Astrocyte (in vitro differentiated cells and primary cell): ENCODE measurements around the gene NAA15. TPM values are rescaled to one million over a fixed set of nuclear protein-coding genes. Genes with fewer than 3 reads are reported as not detected.
A peak's percentile ranks its signal among the peaks of the same experiment; 100 is the strongest.

Experiments used
- DNase-seq: peaks from one replicate; pipeline ENCODE4 v3.0.0-alpha.2; 2010; ENCODE audit warnings: low read depth
- FAIRE-seq: peaks from 2 replicates; lab custom pipeline; 2011; peaks lifted over from hg19 to GRCh38; lab: Jason Lieb, UNC
- H2AFZ ChIP-seq: 2 replicates; pipeline ENCODE4 v1.6.0; 2012; ENCODE audit warnings: low read depth, low read length, inconsistent platforms
- H3K27ac ChIP-seq: 2 replicates; pipeline ENCODE4 v1.5.1; 2011; ENCODE audit warnings: low read depth, low read length, inconsistent platforms
- H3K27me3 ChIP-seq: 2 replicates; pipeline ENCODE4 v1.6.0; 2011; ENCODE audit warnings: low read length, inconsistent platforms; ENCODE audit not compliant: insufficient read depth
- H3K36me3 ChIP-seq: 2 replicates; pipeline ENCODE4 v1.5.1; 2011; ENCODE audit warnings: low read length, inconsistent platforms; ENCODE audit not compliant: insufficient read depth
- H3K4me1 ChIP-seq: 2 replicates; pipeline ENCODE4 v1.5.1; 2011; ENCODE audit warnings: low read length, inconsistent platforms; ENCODE audit not compliant: insufficient read depth
- H3K4me2 ChIP-seq: 2 replicates; pipeline ENCODE4 v1.6.0; 2012; ENCODE audit warnings: low read length, inconsistent platforms
- H3K4me3 ChIP-seq: 2 replicates; pipeline ENCODE4 v1.5.1; 2011; ENCODE audit warnings: low read depth, mild to moderate bottlenecking, low read length, inconsistent platforms; ENCODE audit not compliant: insufficient read depth
- H3K79me2 ChIP-seq: 2 replicates; pipeline ENCODE4 v1.6.0; 2012; ENCODE audit warnings: mild to moderate bottlenecking, low read length, inconsistent platforms; ENCODE audit not compliant: insufficient read depth
- H3K9ac ChIP-seq: 2 replicates; pipeline ENCODE4 v1.6.0; 2012; ENCODE audit warnings: mild to moderate bottlenecking, low read length, inconsistent platforms
- H3K9me3 ChIP-seq: 2 replicates; pipeline ENCODE4 v1.5.1; 2012; ENCODE audit warnings: low read depth, mild to moderate bottlenecking, low read length, inconsistent platforms; ENCODE audit not compliant: insufficient read depth
- H4K20me1 ChIP-seq: 2 replicates; pipeline ENCODE4 v1.6.0; 2012; ENCODE audit warnings: low read length, inconsistent platforms; ENCODE audit not compliant: insufficient read depth
- H3K27ac Mint-ChIP-seq: one replicate; pipeline ENCODE4 v1.8.0; 2021; ENCODE audit warnings: mild to moderate bottlenecking, mixed read lengths; ENCODE audit not compliant: unreplicated experiment
- H3K27me3 Mint-ChIP-seq: one replicate; pipeline ENCODE4 v1.8.0; 2021; ENCODE audit warnings: low read depth, mixed read lengths; ENCODE audit not compliant: unreplicated experiment
- H3K36me3 Mint-ChIP-seq: one replicate; pipeline ENCODE4 v1.8.0; 2021; ENCODE audit warnings: low read depth, mixed read lengths; ENCODE audit not compliant: unreplicated experiment
- H3K4me1 Mint-ChIP-seq: one replicate; pipeline ENCODE4 v1.8.0; 2021; ENCODE audit warnings: low read depth, mixed read lengths; ENCODE audit not compliant: unreplicated experiment
- H3K4me3 Mint-ChIP-seq: one replicate; pipeline ENCODE4 v1.8.0; 2021; ENCODE audit warnings: mild to moderate bottlenecking, moderate library complexity, mixed read lengths; ENCODE audit not compliant: unreplicated experiment
- H3K9me3 Mint-ChIP-seq: one replicate; pipeline ENCODE4 v1.8.0; 2021; ENCODE audit warnings: mild to moderate bottlenecking, mixed read lengths; ENCODE audit not compliant: unreplicated experiment
- EZH2 ChIP-seq: IDR thresholded peaks from 2 replicates; pipeline ENCODE4 v1.6.1; 2012; ENCODE audit warnings: mild to moderate bottlenecking, low read length, inconsistent platforms; ENCODE audit not compliant: insufficient read depth
- total RNA-seq: library from RNA; stranded (reverse); gene quantifications from 2 replicates; pipeline ENCODE4 v1.2.1, GENCODE V29; 2021
- TF ChIP-seq, protein P1 (sequence below): IDR thresholded peaks from 2 replicates; pipeline ENCODE4 v1.5.1; 2011; ENCODE audit warnings: low read depth, mild to moderate bottlenecking, inconsistent platforms, low read length, moderate library complexity; ENCODE audit not compliant: insufficient read depth

The NAA15 gene
- total RNA-seq, 1 donor from 2014 or later = 64.5 TPM

DNA sequence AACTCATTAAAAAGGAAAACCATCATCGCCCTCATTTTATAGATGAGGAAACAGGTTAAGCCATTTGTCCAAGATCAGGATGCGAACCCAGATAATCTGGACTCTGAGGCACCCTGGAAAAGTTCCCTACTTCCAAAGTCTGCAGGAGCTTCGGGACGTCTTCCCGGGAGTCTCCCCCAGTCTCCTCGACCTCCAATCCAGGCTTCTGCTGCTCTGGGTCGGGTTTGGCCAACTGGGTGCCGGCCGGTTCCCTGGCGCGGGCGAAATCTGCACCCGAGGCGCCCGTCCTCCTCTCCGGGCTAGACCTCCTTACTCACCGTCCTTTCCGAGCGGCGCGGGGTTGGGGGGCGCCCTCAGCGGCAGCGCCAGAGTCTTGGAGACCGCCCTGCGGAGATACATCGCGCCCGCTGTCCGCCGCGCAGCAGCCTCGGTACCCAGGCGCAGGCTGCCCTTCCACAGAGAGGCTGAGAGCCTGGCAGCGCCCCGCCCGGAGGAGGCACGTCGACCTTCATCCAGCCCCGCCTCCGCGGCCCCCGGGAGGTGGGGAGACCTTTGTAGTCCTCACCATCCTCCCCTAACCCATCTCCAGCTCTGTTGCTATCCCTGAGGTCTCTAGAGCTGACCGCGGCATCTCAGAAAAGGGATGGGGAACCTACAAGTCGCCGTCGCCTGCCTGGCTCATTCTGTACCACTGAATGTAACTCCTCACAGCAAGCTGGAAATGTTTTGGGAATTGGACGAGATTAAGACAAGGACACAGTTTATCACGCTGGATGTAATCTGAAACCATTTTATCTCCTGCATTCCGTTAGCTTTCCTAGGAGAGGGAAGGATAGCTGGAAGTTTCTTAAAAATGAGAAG, 21.3 kb upstream of the NAA15 start, which contains the start of gene MGARP:
Gene MGARP, minus strand, starts transcription at position 466 of the 861 bp plus-strand sequence. Its CDS starts 67 bp downstream, at position 399.
- H3K36me3 Mint-ChIP-seq = no peaks in the 10 kb centered on the region
- TF ChIP-seq, protein P1, sequence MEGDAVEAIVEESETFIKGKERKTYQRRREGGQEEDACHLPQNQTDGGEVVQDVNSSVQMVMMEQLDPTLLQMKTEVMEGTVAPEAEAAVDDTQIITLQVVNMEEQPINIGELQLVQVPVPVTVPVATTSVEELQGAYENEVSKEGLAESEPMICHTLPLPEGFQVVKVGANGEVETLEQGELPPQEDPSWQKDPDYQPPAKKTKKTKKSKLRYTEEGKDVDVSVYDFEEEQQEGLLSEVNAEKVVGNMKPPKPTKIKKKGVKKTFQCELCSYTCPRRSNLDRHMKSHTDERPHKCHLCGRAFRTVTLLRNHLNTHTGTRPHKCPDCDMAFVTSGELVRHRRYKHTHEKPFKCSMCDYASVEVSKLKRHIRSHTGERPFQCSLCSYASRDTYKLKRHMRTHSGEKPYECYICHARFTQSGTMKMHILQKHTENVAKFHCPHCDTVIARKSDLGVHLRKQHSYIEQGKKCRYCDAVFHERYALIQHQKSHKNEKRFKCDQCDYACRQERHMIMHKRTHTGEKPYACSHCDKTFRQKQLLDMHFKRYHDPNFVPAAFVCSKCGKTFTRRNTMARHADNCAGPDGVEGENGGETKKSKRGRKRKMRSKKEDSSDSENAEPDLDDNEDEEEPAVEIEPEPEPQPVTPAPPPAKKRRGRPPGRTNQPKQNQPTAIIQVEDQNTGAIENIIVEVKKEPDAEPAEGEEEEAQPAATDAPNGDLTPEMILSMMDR = no peak
- TF ChIP-seq EZH2 = no peak
- no peaks in the 10 kb centered on the region for H3K9me3 Mint-ChIP-seq
- no peaks in the 10 kb centered on the region for H3K79me2 ChIP-seq
- no peaks in the 10 kb centered on the region for H3K27me3 ChIP-seq
- no peaks in the 10 kb centered on the region for H4K20me1 ChIP-seq
- H3K9me3 ChIP-seq = no peaks in the 10 kb centered on the region
- H3K4me1 Mint-ChIP-seq = no peaks in the 10 kb centered on the region
- H3K4me3 Mint-ChIP-seq = peak within 1 kb of the TSS; percentile 78
- H3K4me3 ChIP-seq = peak within 1 kb of the TSS; percentile 66
- no peak within 1 kb of the TSS for H3K27ac Mint-ChIP-seq
- H3K4me1 ChIP-seq = peaks cover 20% of the 10 kb centered on the region
- DNase-seq (peak; percentile 27), FAIRE-seq (no peak)
- peak within 1 kb of the TSS; percentile 92 for H3K4me2 ChIP-seq
- H3K36me3 ChIP-seq = no peaks in the 10 kb centered on the region
- H3K9ac ChIP-seq = peak within 1 kb of the TSS; percentile 67
- peaks cover 39% of the 10 kb centered on the region for H3K27me3 Mint-ChIP-seq
- no peak within 1 kb of the TSS for H3K27ac ChIP-seq
- peak within 1 kb of the TSS; percentile 84 for H2AFZ ChIP-seq

DNA sequence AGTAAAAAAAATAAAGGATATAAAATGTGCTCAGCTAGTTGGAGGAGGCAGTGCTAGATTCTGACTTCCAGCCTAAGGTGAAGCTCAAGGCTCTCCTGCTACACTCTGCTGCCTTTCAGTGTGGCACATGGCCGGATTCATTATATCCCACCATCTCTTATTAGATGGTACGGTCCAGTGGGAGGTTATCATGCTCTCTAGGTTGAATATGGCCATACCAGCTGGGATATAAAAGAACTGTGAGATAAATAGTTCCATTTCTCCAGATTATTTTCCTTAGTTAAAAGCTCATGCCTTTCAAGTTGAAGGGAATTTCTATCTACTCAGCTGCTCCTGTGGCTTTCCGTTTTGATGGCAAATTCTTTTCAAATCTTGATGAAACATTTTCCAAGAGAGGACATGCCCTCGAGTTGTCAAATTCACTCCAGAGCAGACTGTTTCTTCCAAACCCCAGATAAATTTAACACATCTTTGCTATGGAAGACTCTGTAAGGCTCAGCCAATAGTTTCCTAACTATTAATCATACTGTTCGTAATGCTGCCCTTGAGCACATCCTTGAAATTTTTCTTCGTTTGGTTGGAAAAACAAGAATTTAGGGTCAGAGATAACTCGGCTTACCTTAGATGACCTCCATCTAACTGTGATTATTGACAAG, 19.1 kb upstream of the NAA15 start:
- peaks cover 33% of the 10 kb centered on the region for H3K27me3 Mint-ChIP-seq
- peak; percentile 82 for DNase-seq
- no peaks in the 10 kb centered on the region for H3K4me1 Mint-ChIP-seq
- H3K27ac Mint-ChIP-seq = no peak overlapping the region
- Histone ChIP-seq H3K79me2 (no peaks in the 10 kb centered on the region), H3K9ac (peak overlapping the region; percentile 6), H2AFZ (no peak overlapping the region), H4K20me1 (no peaks in the 10 kb centered on the region), H3K4me3 (no peak overlapping the region), H3K36me3 (no peaks in the 10 kb centered on the region), H3K27me3 (no peaks in the 10 kb centered on the region), H3K27ac (no peak overlapping the region), H3K4me2 (peak overlapping the region; percentile 50), H3K4me1 (peaks cover 20% of the 10 kb centered on the region), H3K9me3 (no peaks in the 10 kb centered on the region)
- FAIRE-seq = no peak
- no peak overlapping the region for H3K4me3 Mint-ChIP-seq
- H3K36me3 Mint-ChIP-seq = no peaks in the 10 kb centered on the region
- TF ChIP-seq, protein P1 = no peak
- TF ChIP-seq EZH2 = no peak
- no peaks in the 10 kb centered on the region for H3K9me3 Mint-ChIP-seq

DNA sequence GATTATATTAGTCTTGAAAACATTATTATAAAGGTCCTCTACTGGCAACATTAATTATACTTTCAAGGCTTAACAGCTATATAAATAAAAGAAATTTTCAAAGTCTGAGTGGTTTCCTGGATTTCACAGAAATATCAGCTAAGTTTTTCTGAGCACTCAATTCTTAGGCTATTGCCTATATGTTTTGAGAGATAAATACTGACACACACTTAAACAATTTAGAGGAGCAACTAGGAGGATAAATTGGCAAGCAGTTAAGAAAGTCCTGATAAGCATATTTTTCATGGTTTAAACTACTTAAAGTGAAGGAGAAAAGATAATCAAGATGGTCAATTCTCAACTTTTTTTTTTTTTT, 18.6 kb upstream of the NAA15 start:
- Histone ChIP-seq H2AFZ (no peak overlapping the region), H3K4me2 (peak overlapping the region; percentile 50), H3K27ac (no peak overlapping the region), H3K36me3 (no peaks in the 10 kb centered on the region), H3K9ac (no peak overlapping the region), H4K20me1 (no peaks in the 10 kb centered on the region), H3K4me1 (peaks cover 20% of the 10 kb centered on the region), H3K27me3 (no peaks in the 10 kb centered on the region), H3K4me3 (no peak overlapping the region), H3K79me2 (no peaks in the 10 kb centered on the region), H3K9me3 (no peaks in the 10 kb centered on the region)
- no peak for DNase-seq
- TF ChIP-seq EZH2 = no peak
- TF ChIP-seq, protein P1 = no peak
- H3K4me1 Mint-ChIP-seq = no peaks in the 10 kb centered on the region
- FAIRE-seq = no peak
- H3K36me3 Mint-ChIP-seq = no peaks in the 10 kb centered on the region
- H3K27me3 Mint-ChIP-seq = peaks cover 31% of the 10 kb centered on the region
- no peak overlapping the region for H3K4me3 Mint-ChIP-seq
- no peaks in the 10 kb centered on the region for H3K9me3 Mint-ChIP-seq
- no peak overlapping the region for H3K27ac Mint-ChIP-seq
